ENCODE results near the gene SMIM45.

- TF ChIP-seq ZNF384 (IDR thresholded peaks at IDR 0.05; ENCODE audit: borderline replicate concordance, low read depth, low read length) (no peak), CEBPB (IDR thresholded peaks at IDR 0.05; ENCODE audit: borderline replicate concordance in 1 of 2, low read depth in 2 of 2, low read length in 2 of 2) (no peak), NRF1 (conservative IDR thresholded peaks at IDR 0.05; ENCODE audit: low read depth, low read length) (no peak), BCLAF1 (IDR thresholded peaks at IDR 0.05) (no peak), POLR2AphosphoS5 (IDR thresholded peaks at IDR 0.05; ENCODE audit: low read length) (peak; percentile 20), GABPA (IDR thresholded peaks at IDR 0.05; ENCODE audit: low read depth) (no peak)
- TF ChIP-seq, protein P1, sequence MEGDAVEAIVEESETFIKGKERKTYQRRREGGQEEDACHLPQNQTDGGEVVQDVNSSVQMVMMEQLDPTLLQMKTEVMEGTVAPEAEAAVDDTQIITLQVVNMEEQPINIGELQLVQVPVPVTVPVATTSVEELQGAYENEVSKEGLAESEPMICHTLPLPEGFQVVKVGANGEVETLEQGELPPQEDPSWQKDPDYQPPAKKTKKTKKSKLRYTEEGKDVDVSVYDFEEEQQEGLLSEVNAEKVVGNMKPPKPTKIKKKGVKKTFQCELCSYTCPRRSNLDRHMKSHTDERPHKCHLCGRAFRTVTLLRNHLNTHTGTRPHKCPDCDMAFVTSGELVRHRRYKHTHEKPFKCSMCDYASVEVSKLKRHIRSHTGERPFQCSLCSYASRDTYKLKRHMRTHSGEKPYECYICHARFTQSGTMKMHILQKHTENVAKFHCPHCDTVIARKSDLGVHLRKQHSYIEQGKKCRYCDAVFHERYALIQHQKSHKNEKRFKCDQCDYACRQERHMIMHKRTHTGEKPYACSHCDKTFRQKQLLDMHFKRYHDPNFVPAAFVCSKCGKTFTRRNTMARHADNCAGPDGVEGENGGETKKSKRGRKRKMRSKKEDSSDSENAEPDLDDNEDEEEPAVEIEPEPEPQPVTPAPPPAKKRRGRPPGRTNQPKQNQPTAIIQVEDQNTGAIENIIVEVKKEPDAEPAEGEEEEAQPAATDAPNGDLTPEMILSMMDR (IDR thresholded peaks at IDR 0.05 in 2 of 3, conservative IDR thresholded peaks at IDR 0.05 in 1 of 3; ENCODE audit: control insufficient read depth in 2 of 3, extremely low read depth in 1 of 3, insufficient read depth in 1 of 3, low read depth in 3 of 3, low read length in 3 of 3): no peak
These were observed 44.2 kb upstream of the SMIM45 start for GRCh38 chr22:41907436-41908401.
